H1 (cell line): ENCODE measurements around the gene BSCL2.
A peak's percentile ranks its signal among the peaks of the same experiment; 100 is the strongest.

Experiments used
- CTCF ChIP-seq, 3 experiments: IDR thresholded peaks; 1 replicate in 2 of 3; 2 replicates in 1 of 3; pipeline versions ENCODE4 v1.5.1 to v1.6.1; 2011; ENCODE audit warnings: low read length in 3 of 3, mild to moderate bottlenecking in 3 of 3, inconsistent platforms in 2 of 3, low read depth in 1 of 3, moderate library complexity in 1 of 3; ENCODE audit not compliant: insufficient read depth in 1 of 3; ENCODE audit errors: control extremely low read depth in 1 of 3
- EGR1 ChIP-seq: IDR thresholded peaks from 2 replicates; pipeline ENCODE4 v1.6.1; 2011; ENCODE audit warnings: low read depth, low read length, borderline replicate concordance
- JUND ChIP-seq: IDR thresholded peaks from 2 replicates; pipeline ENCODE4 v1.6.1; 2011; ENCODE audit warnings: mild to moderate bottlenecking, improper control_type of control experiment, low read length
- MAX ChIP-seq: IDR thresholded peaks from 2 replicates; pipeline ENCODE4 v1.6.1; 2012; ENCODE audit warnings: inconsistent platforms
- NRF1 ChIP-seq: IDR thresholded peaks from 2 replicates; pipeline ENCODE4 v1.6.1; 2011; ENCODE audit warnings: mild to moderate bottlenecking, low read depth, low read length, improper control_type of control experiment
- POLR2A ChIP-seq, 2 experiments: IDR thresholded peaks; 1 replicate in 1 of 2; 2 replicates in 1 of 2; pipeline ENCODE4 v1.6.1; 2011; ENCODE audit warnings: low read depth in 2 of 2, low read length in 2 of 2, mild to moderate bottlenecking in 2 of 2; ENCODE audit errors: control extremely low read depth in 1 of 2
- RNF2 ChIP-seq: fragments of 200-900, 300-1000 bp; sonication (generic); IDR thresholded peaks from 2 replicates; pipeline ENCODE4 v1.7.1; 2016; ENCODE audit warnings: borderline replicate concordance, low read depth, mild to moderate bottlenecking, antibody characterized with exemption, low read length; ENCODE audit not compliant: poor library complexity, severe bottlenecking; ENCODE audit errors: missing control alignments
- RXRA ChIP-seq: IDR thresholded peaks from 2 replicates; pipeline ENCODE4 v1.6.1; 2011; ENCODE audit warnings: low read depth, mild to moderate bottlenecking, low read length, moderate library complexity; ENCODE audit not compliant: insufficient read depth
- SP1 ChIP-seq: IDR thresholded peaks from 2 replicates; pipeline ENCODE4 v1.6.1; 2011; ENCODE audit warnings: low read depth, low read length
- ZNF274 ChIP-seq: IDR thresholded peaks from 2 replicates; pipeline ENCODE4 v1.7.0; 2012; ENCODE audit warnings: low read length, borderline replicate concordance; ENCODE audit errors: extremely low read depth

- TF ChIP-seq MAX (no peak), RNF2 (no peak), POLR2A (IDR thresholded peaks at IDR 0.05; ENCODE audit: control extremely low read depth in 1 of 2, low read depth in 2 of 2, low read length in 2 of 2) (no peak), CTCF (IDR thresholded peaks at IDR 0.05; ENCODE audit: control extremely low read depth in 1 of 3, insufficient read depth in 1 of 3, low read depth in 1 of 3, low read length in 3 of 3) (0 out of 4 replicates have a peak, but pooled peaks of 1 of the 3 experiments have one; percentile 10), SP1 (no peak), ZNF274 (no peak), EGR1 (no peak), NRF1 (no peak), RXRA (no peak), JUND (no peak)
These were observed 14.8 kb upstream of the BSCL2 start for GRCh38 chr11:62721994-62722393.
